Natural killer cell treated with Interleukin-12 subunit alpha and Interleukin-12 subunit beta and Interleukin-15 and Interleukin-18, amount 100 ng/mL, for 72 hours (primary cell): ENCODE data around the gene MIB1. TPM values are rescaled to one million over a fixed set of nuclear protein-coding genes. Genes with fewer than 3 reads are reported as not detected.
A peak's percentile ranks its signal among the peaks of the same experiment; 100 is the strongest.
"Not testable (repeated sequence)": the region's sequence is repeated elsewhere in the genome, so short reads cannot be mapped to it uniquely, and the experiment has no call there.

Experiments
- ATAC-seq, 2 donors: fragments of 150-1000 bp; cut with Tn5 transposase in 1 of 2; sonication (Bioruptor Pico), chemical (Tn5 transposase) in 1 of 2; 2 replicates each; pipeline ENCODE4 v1.10.0; 2021
- DNase-seq: peaks from one replicate; pipeline ENCODE4 v3.0.0; 2022; ENCODE audit warnings: low spot score
- H3K27ac Mint-ChIP-seq, 2 donors: 1 replicate in 1 of 2; 2 replicates in 1 of 2; pipeline ENCODE4 v1.8.0; 2022; ENCODE audit warnings: mixed read lengths in 2 of 2, mild to moderate bottlenecking in 1 of 2, moderate library complexity in 1 of 2
- H3K27me3 Mint-ChIP-seq, 2 donors: 1 replicate in 1 of 2; 2 replicates in 1 of 2; pipeline ENCODE4 v1.8.0; 2022; ENCODE audit warnings: mixed read lengths in 2 of 2
- H3K36me3 Mint-ChIP-seq: one replicate; pipeline ENCODE4 v1.8.0; 2022; ENCODE audit warnings: mixed read lengths
- H3K4me1 Mint-ChIP-seq, 2 donors: 1 replicate in 1 of 2; 2 replicates in 1 of 2; pipeline ENCODE4 v1.8.0; 2022; ENCODE audit warnings: low read depth in 2 of 2, mixed read lengths in 2 of 2, mild to moderate bottlenecking in 1 of 2
- H3K4me3 Mint-ChIP-seq: one replicate; pipeline ENCODE4 v1.8.0; 2022; ENCODE audit warnings: mixed read lengths
- H3K9me3 Mint-ChIP-seq: 2 replicates; pipeline ENCODE4 v1.8.0; 2022; ENCODE audit warnings: mixed read lengths
- total RNA-seq, 2 donors: library from RNA; stranded (reverse); gene quantifications; one replicate each; pipeline ENCODE4 v1.2.3, GENCODE V29; 2022

Gene MIB1
- 10 to 100 TPM; 20.1 to 30.3 TPM for total RNA-seq

GRCh38 chr18:21740538-21741311 lies at the start of gene MIB1:
Gene MIB1 (plus strand): TSS chr18:21740792. CDS start chr18:21741584, 792 bp downstream.
- Mint-ChIP-seq H3K36me3 (peaks cover 8% of the 10 kb centered on the region), H3K4me1 (peaks cover 24 to 42% of the 10 kb centered on the region in 2 donors), H3K4me3 (peak within 1 kb of the TSS; percentile 89), H3K9me3 (peaks cover 2% of the 10 kb centered on the region), H3K27ac (peak within 1 kb of the TSS; percentile 81 to 93), H3K27me3 (peaks cover 9 to 14% of the 10 kb centered on the region in 2 donors)
- peak; percentile 98 to 99 for ATAC-seq
- peak; percentile 98 for DNase-seq

- no peak for ATAC-seq
- H3K36me3 Mint-ChIP-seq, result peaks cover 32% of the 10 kb centered on the region
- no peaks in the 10 kb centered on the region for H3K27me3 Mint-ChIP-seq
- peak overlapping the region in 1 of 2 donors; percentile 11 for H3K27ac Mint-ChIP-seq
- peaks cover 7 to 11% of the 10 kb centered on the region in 2 donors for H3K4me1 Mint-ChIP-seq
- H3K4me3 Mint-ChIP-seq, result no peak overlapping the region
- DNase-seq, result no peak
- no peaks in the 10 kb centered on the region for H3K9me3 Mint-ChIP-seq
Measured at GRCh38 chr18:21693322-21693721, 47.3 kb upstream of the MIB1 start.

DNA sequence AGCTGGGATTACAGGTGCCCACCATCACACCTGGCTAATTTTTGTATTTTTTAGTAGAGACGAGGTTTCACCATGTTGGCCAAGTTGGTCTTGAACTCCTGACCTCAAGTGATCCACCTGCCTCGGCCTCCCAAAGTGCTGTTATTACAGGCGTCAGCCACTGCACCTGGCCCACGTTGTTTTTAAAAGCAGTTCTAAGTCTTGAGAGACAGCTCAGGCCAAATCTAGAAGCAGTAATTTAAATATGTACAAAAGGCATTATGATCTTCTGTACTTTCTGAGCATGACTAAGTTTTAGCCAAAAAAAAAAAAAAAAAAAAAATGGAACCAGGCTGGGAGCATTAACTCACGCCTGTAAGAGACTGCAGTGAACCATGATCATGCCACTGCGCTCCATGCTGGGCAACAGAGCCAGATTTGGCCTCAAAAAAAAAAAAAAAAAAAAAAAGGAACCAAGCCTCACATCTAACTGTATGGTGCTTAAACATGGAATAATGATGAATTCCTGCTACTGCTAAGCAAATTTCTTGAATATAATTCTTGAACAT lies 40.0 kb upstream of the MIB1 start:
- no peak overlapping the region for H3K27ac Mint-ChIP-seq
- no peak for DNase-seq
- H3K9me3 Mint-ChIP-seq, result no peaks in the 10 kb centered on the region
- ATAC-seq, result no peak
- no peak overlapping the region for H3K4me3 Mint-ChIP-seq
- peaks cover 25 to 28% of the 10 kb centered on the region in 2 donors for H3K4me1 Mint-ChIP-seq
- peaks cover 4% of the 10 kb centered on the region for H3K36me3 Mint-ChIP-seq
- no peaks in the 10 kb centered on the region for H3K27me3 Mint-ChIP-seq

- Mint-ChIP-seq H3K27ac (no peak overlapping the region), H3K36me3 (no peaks in the 10 kb centered on the region), H3K9me3 (no peaks in the 10 kb centered on the region), H3K4me3 (no peak overlapping the region), H3K4me1 (peaks cover 25 to 30% of the 10 kb centered on the region in 2 donors), H3K27me3 (no peaks in the 10 kb centered on the region)
- DNase-seq (no peak), ATAC-seq (no peak)
Measured at GRCh38 chr18:21701621-21702020, 39.0 kb upstream of the MIB1 start.

GRCh38 chr18:21702602-21703001 lies 38.0 kb upstream of the MIB1 start:
- no peak for DNase-seq
- no peak for ATAC-seq
- H3K27ac Mint-ChIP-seq, result peak overlapping the region; percentile 93 to 94
- H3K27me3 Mint-ChIP-seq, result no peaks in the 10 kb centered on the region
- no peaks in the 10 kb centered on the region for H3K9me3 Mint-ChIP-seq
- H3K4me3 Mint-ChIP-seq, result peak overlapping the region; percentile 96
- peaks cover 25 to 30% of the 10 kb centered on the region in 2 donors for H3K4me1 Mint-ChIP-seq
- no peaks in the 10 kb centered on the region for H3K36me3 Mint-ChIP-seq

DNA sequence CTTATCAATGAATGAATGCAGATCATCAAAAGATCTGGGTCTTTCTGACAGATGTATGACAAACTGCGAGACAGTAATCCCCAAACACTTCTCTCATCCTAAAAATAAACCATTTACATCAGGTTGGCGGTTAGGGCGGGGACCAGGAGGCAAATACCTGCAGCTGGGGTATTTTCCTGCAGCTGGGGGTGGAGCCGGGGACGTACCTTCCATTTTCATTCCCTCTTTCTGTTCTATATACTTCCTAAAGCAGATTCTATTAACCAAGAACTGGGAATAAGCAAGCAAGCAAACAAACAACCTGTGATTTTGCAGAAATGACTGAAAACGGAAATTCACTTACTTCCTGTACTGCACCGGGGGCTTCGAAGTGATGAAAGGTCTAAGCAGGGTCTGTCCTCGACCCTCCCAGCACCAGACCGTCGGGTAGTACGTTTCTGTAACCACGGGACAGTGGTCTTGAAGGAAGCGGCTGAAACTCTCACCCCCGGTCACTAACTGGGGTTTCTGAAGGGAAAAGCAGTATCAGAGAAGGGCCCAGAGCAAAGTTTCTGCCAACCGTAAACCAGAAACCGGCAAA lies 37.3 kb upstream of the MIB1 start:
- no peaks in the 10 kb centered on the region for H3K9me3 Mint-ChIP-seq
- no peaks in the 10 kb centered on the region for H3K27me3 Mint-ChIP-seq
- peak overlapping the region; percentile 93 to 94 for H3K27ac Mint-ChIP-seq
- ATAC-seq, result no peak
- no peak for DNase-seq
- peak overlapping the region; percentile 96 for H3K4me3 Mint-ChIP-seq
- no peaks in the 10 kb centered on the region for H3K36me3 Mint-ChIP-seq
- H3K4me1 Mint-ChIP-seq, result peaks cover 25 to 30% of the 10 kb centered on the region in 2 donors

- peak; percentile 97 for DNase-seq
- Mint-ChIP-seq H3K4me1 (peaks cover 23% of the 10 kb centered on the region in 2 donors), H3K9me3 (no peaks in the 10 kb centered on the region), H3K27ac (peak within 1 kb of the TSS; percentile 93 to 94), H3K4me3 (peak within 1 kb of the TSS; percentile 96), H3K36me3 (no peaks in the 10 kb centered on the region), H3K27me3 (no peaks in the 10 kb centered on the region)
- peak; percentile 99 for ATAC-seq
Measured at GRCh38 chr18:21704603-21705364, 35.8 kb upstream of the MIB1 start, which contains the start of gene ABHD3. Gene ABHD3 (minus strand): TSS chr18:21704774. CDS start chr18:21704665, 109 bp downstream.

GRCh38 chr18:21706386-21706865 lies 34.2 kb upstream of the MIB1 start:
- Mint-ChIP-seq H3K9me3 (no peaks in the 10 kb centered on the region), H3K4me3 (no peak overlapping the region), H3K36me3 (no peaks in the 10 kb centered on the region), H3K27ac (no peak overlapping the region), H3K27me3 (no peaks in the 10 kb centered on the region), H3K4me1 (peaks cover 23% of the 10 kb centered on the region in 2 donors)
- DNase-seq, result no peak
- ATAC-seq, result no peak

- peaks cover 23% of the 10 kb centered on the region in 2 donors for H3K4me1 Mint-ChIP-seq
- ATAC-seq, H3K9me3 Mint-ChIP-seq, H3K4me3 Mint-ChIP-seq, DNase-seq, H3K27me3 Mint-ChIP-seq, H3K27ac Mint-ChIP-seq, H3K36me3 Mint-ChIP-seq: not testable (repeated sequence)
Measured at GRCh38 chr18:21707130-21707529, 33.5 kb upstream of the MIB1 start.

DNA sequence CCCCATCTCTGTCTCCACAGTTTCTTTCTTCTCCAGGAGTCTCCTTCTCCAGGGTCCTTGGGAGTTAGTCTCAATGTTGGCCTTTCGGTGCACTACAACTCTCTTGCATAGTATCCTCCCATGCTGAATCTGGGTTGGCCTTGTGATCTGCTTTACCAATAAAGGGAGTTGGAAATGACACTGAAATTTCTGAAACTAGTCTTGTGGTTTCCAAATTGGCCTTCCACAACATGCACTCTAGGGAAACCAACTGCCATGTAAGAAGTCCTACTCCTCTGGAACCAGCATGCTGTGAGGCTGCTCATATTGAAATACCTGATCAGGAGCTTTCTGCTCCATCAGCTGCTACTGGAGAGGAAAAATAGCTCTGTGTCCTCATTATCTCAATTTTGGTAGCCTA lies 26.1 kb upstream of the MIB1 start:
- no peaks in the 10 kb centered on the region for H3K9me3 Mint-ChIP-seq
- peaks cover 2 to 6% of the 10 kb centered on the region in 2 donors for H3K4me1 Mint-ChIP-seq
- peak overlapping the region; percentile 30 for H3K4me3 Mint-ChIP-seq
- peak in 1 of 2 donors; percentile 70 for ATAC-seq
- peaks cover 7 to 9% of the 10 kb centered on the region in 2 donors for H3K27me3 Mint-ChIP-seq
- no peak for DNase-seq
- H3K36me3 Mint-ChIP-seq, result peaks cover 12% of the 10 kb centered on the region
- no peak overlapping the region for H3K27ac Mint-ChIP-seq

DNA sequence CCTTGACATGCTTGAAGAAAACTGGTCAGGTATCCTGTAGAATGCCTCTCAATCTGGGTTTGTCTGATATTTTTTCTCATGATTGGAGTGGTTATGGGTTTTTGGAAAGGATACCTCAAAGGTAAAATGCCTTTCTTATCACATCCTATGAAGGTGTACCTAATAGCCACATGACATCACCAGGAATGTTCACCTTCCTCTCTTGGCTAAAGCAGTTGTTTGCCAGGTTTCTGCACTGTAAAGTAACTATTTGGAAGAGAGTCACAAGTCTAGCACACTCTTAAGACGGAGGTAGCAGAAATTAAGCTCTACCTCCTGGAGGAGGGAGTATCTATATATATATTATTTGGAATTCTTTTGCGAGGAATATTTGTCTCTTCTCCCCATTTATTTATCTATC lies 17.9 kb upstream of the MIB1 start:
- Mint-ChIP-seq H3K4me1 (no peaks in the 10 kb centered on the region), H3K36me3 (no peaks in the 10 kb centered on the region), H3K4me3 (no peak overlapping the region), H3K27me3 (peaks cover 0 to 4% of the 10 kb centered on the region in 2 donors), H3K27ac (no peak overlapping the region), H3K9me3 (no peaks in the 10 kb centered on the region)
- no peak for DNase-seq
- ATAC-seq, result no peak

DNA sequence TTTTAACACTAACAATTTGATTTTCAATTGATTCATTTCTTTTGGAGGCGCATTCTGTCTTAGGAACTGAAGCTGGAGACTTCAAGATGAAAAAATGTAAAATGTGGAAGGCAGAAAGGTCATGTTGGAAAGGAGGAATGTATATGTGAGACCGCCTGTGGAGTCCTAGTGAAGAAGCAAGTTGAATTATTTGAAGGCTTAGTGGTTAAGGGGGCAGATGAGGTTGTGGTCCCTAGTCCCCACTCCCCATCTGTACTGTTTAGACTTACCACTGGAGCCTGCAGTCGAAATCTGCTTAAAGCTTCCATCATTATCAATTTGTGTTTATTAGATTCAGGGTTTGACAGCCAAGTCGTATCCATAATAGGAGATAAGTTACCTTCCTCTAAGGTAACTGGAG lies 15.4 kb upstream of the MIB1 start:
- Mint-ChIP-seq H3K4me3 (no peak overlapping the region), H3K27ac (no peak overlapping the region), H3K4me1 (no peaks in the 10 kb centered on the region), H3K9me3 (no peaks in the 10 kb centered on the region), H3K36me3 (no peaks in the 10 kb centered on the region), H3K27me3 (peaks cover 0 to 4% of the 10 kb centered on the region in 2 donors)
- ATAC-seq (no peak), DNase-seq (no peak)

- no peaks in the 10 kb centered on the region for H3K9me3 Mint-ChIP-seq
- no peak overlapping the region for H3K27ac Mint-ChIP-seq
- DNase-seq, result no peak
- ATAC-seq, result no peak
- H3K4me3 Mint-ChIP-seq, result no peak overlapping the region
- H3K27me3 Mint-ChIP-seq, result no peaks in the 10 kb centered on the region
- H3K36me3 Mint-ChIP-seq, result no peaks in the 10 kb centered on the region
- no peaks in the 10 kb centered on the region for H3K4me1 Mint-ChIP-seq
Measured at GRCh38 chr18:21727702-21728101, 12.9 kb upstream of the MIB1 start.
